ENCODE measurements around the gene DNAAF5.
A peak's percentile ranks its signal among the peaks of the same experiment; 100 is the strongest.

The DNAAF5 gene

DNA sequence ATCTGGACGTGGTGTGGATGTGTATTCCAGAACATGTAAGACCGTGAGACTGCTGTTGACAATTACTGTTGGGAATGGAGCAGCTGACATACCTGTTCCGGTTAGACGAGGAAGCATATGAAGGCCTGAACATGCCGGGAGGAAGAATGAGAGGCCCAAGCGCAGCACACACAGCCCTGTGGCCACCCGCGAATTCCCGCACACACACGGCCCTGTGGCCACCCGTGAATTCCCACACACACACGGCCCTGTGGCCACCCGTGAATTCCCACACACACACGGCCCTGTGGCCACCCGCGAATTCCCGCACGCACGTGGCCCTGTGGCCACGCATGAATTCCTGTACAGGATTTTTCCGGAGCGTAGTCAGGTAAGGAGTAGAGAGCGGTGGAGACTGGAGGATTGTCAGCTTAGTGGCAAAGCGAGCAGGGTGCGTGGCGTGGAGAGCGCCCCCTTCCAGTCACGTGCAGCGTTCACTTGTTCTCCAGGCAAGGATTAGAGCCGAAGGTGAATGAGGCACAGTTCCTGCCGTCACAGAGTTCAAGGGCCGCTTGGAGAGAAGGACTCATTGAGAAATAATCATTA is 96.3 kb downstream of the DNAAF5 start:
- DNase-seq (ENCODE audit: low spot score), result no peak
- no peak overlapping the region for H2BK12ac ChIP-seq (ENCODE audit: low read length)
- peaks cover 20% of the 10 kb centered on the region for H3K79me1 ChIP-seq (ENCODE audit: low read depth, low read length)
- H4K91ac ChIP-seq (ENCODE audit: low read depth, low read length, poor library complexity), result no peak overlapping the region
- peaks cover 2 to 3% of the 10 kb centered on the region in 2 donors for H3K4me1 ChIP-seq (ENCODE audit: control insufficient read depth in 2 of 2, insufficient read depth in 1 of 2, low read depth in 1 of 2, low read length in 2 of 2)
- no peak overlapping the region for H3K27ac ChIP-seq (replicated peaks; ENCODE audit: low read length)
- no peak overlapping the region for H2BK120ac ChIP-seq (ENCODE audit: low read depth, low read length)
- H2AFZ ChIP-seq (ENCODE audit: low read length), result no peak overlapping the region
- no peak overlapping the region for H3K14ac ChIP-seq (ENCODE audit: low read length)
- H3K27me3 ChIP-seq (ENCODE audit: control insufficient read depth in 3 of 3, insufficient read depth in 3 of 3, low read depth in 1 of 3, low read length in 3 of 3), result no peaks in the 10 kb centered on the region
- no peak overlapping the region for H3K9ac ChIP-seq (ENCODE audit: low read depth, low read length, poor library complexity)
- H3K4me2 ChIP-seq (ENCODE audit: insufficient read depth, low read length, poor library complexity, severe bottlenecking), result no peak overlapping the region
- H3K23ac ChIP-seq (ENCODE audit: low read depth, low read length, poor library complexity), result no peak overlapping the region
- no CpG with 5 or more reads among the region's 32 CpGs for WGBS, 2 donors (ENCODE audit: extremely low coverage in 2 of 2, insufficient read length in 2 of 2, insufficient replicate concordance in 1 of 2)
- H2AK5ac ChIP-seq (ENCODE audit: low read depth, low read length), result no peak overlapping the region
- H3K9me3 ChIP-seq (replicated peaks in 1 of 2; ENCODE audit: control insufficient read depth in 2 of 2, insufficient read depth in 1 of 2, low read depth in 1 of 2, low read length in 2 of 2), result peaks cover 0 to 12% of the 10 kb centered on the region in 2 donors
- H2BK15ac ChIP-seq (ENCODE audit: low read length), result no peak overlapping the region
- peaks cover 4 to 41% of the 10 kb centered on the region in 2 donors for H3K36me3 ChIP-seq (replicated peaks in 1 of 2; ENCODE audit: control insufficient read depth in 2 of 2, insufficient read depth in 2 of 2, low read length in 2 of 2)
- H4K8ac ChIP-seq (ENCODE audit: low read depth, low read length), result no peak overlapping the region
- no peak overlapping the region for H3K4ac ChIP-seq (ENCODE audit: low read length)
- no peak overlapping the region for H3K4me3 ChIP-seq (ENCODE audit: low read length in 2 of 2)
- H3K18ac ChIP-seq (ENCODE audit: low read length), result no peak overlapping the region
- H2BK5ac ChIP-seq (ENCODE audit: low read length), result no peak overlapping the region

DNA sequence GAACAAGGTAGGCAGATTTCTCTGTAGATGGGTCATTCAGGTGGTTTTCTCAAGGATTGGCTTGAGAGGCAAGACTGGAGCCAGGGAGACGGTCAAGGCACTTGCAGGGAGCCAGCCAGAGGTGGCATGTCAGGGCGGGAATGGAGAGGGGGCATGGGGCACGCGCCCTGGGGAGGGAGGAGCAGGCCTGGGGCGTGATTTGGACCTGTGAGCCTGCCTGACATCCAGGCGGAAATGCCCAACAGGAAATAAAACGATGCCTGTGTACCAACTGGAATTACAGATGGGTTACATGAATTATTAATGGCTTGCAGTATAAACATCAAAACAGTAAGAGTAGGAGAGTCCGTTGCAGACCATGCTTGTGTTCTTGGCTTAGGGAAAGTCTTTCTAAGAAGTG is 97.2 kb downstream of the DNAAF5 start:
- H2BK15ac ChIP-seq (ENCODE audit: low read length), result no peak overlapping the region
- peaks cover 4 to 36% of the 10 kb centered on the region in 2 donors for H3K36me3 ChIP-seq (replicated peaks in 1 of 2; ENCODE audit: control insufficient read depth in 2 of 2, insufficient read depth in 2 of 2, low read length in 2 of 2)
- no peak overlapping the region for H3K4me2 ChIP-seq (ENCODE audit: insufficient read depth, low read length, poor library complexity, severe bottlenecking)
- no peak overlapping the region for H3K18ac ChIP-seq (ENCODE audit: low read length)
- H3K9ac ChIP-seq (ENCODE audit: low read depth, low read length, poor library complexity), result peak overlapping the region; percentile 45
- H3K23ac ChIP-seq (ENCODE audit: low read depth, low read length, poor library complexity), result peak overlapping the region; percentile 9
- peaks cover 21% of the 10 kb centered on the region for H3K79me1 ChIP-seq (ENCODE audit: low read depth, low read length)
- H3K4ac ChIP-seq (ENCODE audit: low read length), result no peak overlapping the region
- WGBS, 2 donors (ENCODE audit: extremely low coverage in 2 of 2, insufficient read length in 2 of 2, insufficient replicate concordance in 1 of 2), result no CpG with 5 or more reads among the region's 8 CpGs
- no peak for DNase-seq (ENCODE audit: low spot score)
- H3K14ac ChIP-seq (ENCODE audit: low read length), result no peak overlapping the region
- H4K91ac ChIP-seq (ENCODE audit: low read depth, low read length, poor library complexity), result no peak overlapping the region
- H3K4me3 ChIP-seq (ENCODE audit: low read length in 2 of 2), result no peak overlapping the region
- H3K27ac ChIP-seq (replicated peaks; ENCODE audit: low read length), result no peak overlapping the region
- peaks cover 2 to 3% of the 10 kb centered on the region in 2 donors for H3K4me1 ChIP-seq (ENCODE audit: control insufficient read depth in 2 of 2, insufficient read depth in 1 of 2, low read depth in 1 of 2, low read length in 2 of 2)
- H2BK12ac ChIP-seq (ENCODE audit: low read length), result no peak overlapping the region
- H2AFZ ChIP-seq (ENCODE audit: low read length), result no peak overlapping the region
- H2BK5ac ChIP-seq (ENCODE audit: low read length), result peak overlapping the region; percentile 4
- H2AK5ac ChIP-seq (ENCODE audit: low read depth, low read length), result no peak overlapping the region
- H4K8ac ChIP-seq (ENCODE audit: low read depth, low read length), result no peak overlapping the region
- no peak overlapping the region for H2BK120ac ChIP-seq (ENCODE audit: low read depth, low read length)
- no peaks in the 10 kb centered on the region for H3K27me3 ChIP-seq (ENCODE audit: control insufficient read depth in 3 of 3, insufficient read depth in 3 of 3, low read depth in 1 of 3, low read length in 3 of 3)
- H3K9me3 ChIP-seq (replicated peaks in 1 of 2; ENCODE audit: control insufficient read depth in 2 of 2, insufficient read depth in 1 of 2, low read depth in 1 of 2, low read length in 2 of 2), result peaks cover 0 to 4% of the 10 kb centered on the region in 2 donors

DNA sequence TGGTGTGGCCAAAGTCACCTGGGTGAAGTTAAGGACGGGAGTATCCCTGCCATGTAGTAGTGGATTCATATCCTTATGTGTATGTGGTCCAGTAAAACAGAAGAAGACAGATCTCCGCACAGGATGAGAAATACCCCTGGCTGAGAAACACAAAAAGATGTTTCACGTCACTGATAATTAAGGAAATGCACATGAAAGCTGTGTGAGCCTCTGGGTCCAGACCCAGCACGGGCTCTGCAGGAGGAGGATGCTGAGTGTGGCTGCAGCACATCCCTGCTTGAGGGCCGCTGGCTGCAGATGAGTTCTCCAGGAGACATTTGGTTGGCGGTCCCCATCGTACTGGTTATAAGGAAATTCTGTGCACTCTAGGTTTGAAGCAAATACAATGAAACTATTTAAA is 97.6 kb downstream of the DNAAF5 start:
- H3K9me3 ChIP-seq (replicated peaks in 1 of 2; ENCODE audit: control insufficient read depth in 2 of 2, insufficient read depth in 1 of 2, low read depth in 1 of 2, low read length in 2 of 2), result peaks cover 2 to 3% of the 10 kb centered on the region in 2 donors
- no CpG with 5 or more reads among the region's 7 CpGs for WGBS, 2 donors (ENCODE audit: extremely low coverage in 2 of 2, insufficient read length in 2 of 2, insufficient replicate concordance in 1 of 2)
- no peak overlapping the region for H2BK12ac ChIP-seq (ENCODE audit: low read length)
- H2AK5ac ChIP-seq (ENCODE audit: low read depth, low read length), result no peak overlapping the region
- peaks cover 24% of the 10 kb centered on the region for H3K79me1 ChIP-seq (ENCODE audit: low read depth, low read length)
- H3K27me3 ChIP-seq (ENCODE audit: control insufficient read depth in 3 of 3, insufficient read depth in 3 of 3, low read depth in 1 of 3, low read length in 3 of 3), result no peaks in the 10 kb centered on the region
- H2BK15ac ChIP-seq (ENCODE audit: low read length), result no peak overlapping the region
- H3K18ac ChIP-seq (ENCODE audit: low read length), result no peak overlapping the region
- no peak for DNase-seq (ENCODE audit: low spot score)
- no peak overlapping the region for H3K14ac ChIP-seq (ENCODE audit: low read length)
- H3K4me2 ChIP-seq (ENCODE audit: insufficient read depth, low read length, poor library complexity, severe bottlenecking), result no peak overlapping the region
- H3K23ac ChIP-seq (ENCODE audit: low read depth, low read length, poor library complexity), result no peak overlapping the region
- H3K36me3 ChIP-seq (replicated peaks in 1 of 2; ENCODE audit: control insufficient read depth in 2 of 2, insufficient read depth in 2 of 2, low read length in 2 of 2), result peaks cover 4 to 36% of the 10 kb centered on the region in 2 donors
- no peak overlapping the region for H4K8ac ChIP-seq (ENCODE audit: low read depth, low read length)
- no peak overlapping the region for H3K27ac ChIP-seq (replicated peaks; ENCODE audit: low read length)
- H2AFZ ChIP-seq (ENCODE audit: low read length), result no peak overlapping the region
- H4K91ac ChIP-seq (ENCODE audit: low read depth, low read length, poor library complexity), result no peak overlapping the region
- H3K4me3 ChIP-seq (ENCODE audit: low read length in 2 of 2), result no peak overlapping the region
- peaks cover 2 to 3% of the 10 kb centered on the region in 2 donors for H3K4me1 ChIP-seq (ENCODE audit: control insufficient read depth in 2 of 2, insufficient read depth in 1 of 2, low read depth in 1 of 2, low read length in 2 of 2)
- H3K4ac ChIP-seq (ENCODE audit: low read length), result no peak overlapping the region
- H2BK5ac ChIP-seq (ENCODE audit: low read length), result no peak overlapping the region
- no peak overlapping the region for H3K9ac ChIP-seq (ENCODE audit: low read depth, low read length, poor library complexity)
- no peak overlapping the region for H2BK120ac ChIP-seq (ENCODE audit: low read depth, low read length)

DNA sequence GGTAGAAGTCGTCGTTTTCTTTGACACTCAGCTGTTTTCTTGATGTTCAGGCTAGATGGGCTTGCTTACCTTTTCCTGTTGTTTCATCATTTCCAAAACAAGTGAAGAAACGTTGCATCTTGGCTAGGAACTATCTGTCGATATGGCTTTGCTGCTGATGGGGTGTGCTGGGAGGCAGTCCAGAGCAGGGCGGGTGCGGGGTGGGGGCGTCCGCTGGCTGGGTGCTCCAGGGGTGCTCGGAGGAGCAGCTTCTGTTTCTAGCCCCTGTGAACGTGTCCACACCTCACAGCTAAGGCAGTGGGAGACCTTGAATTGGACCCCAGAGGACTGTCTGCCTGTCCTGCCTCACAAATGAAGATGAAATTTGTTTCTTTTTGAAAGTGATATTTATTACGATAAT is 98.2 kb downstream of the DNAAF5 start:
- WGBS, 2 donors (ENCODE audit: extremely low coverage in 2 of 2, insufficient read length in 2 of 2, insufficient replicate concordance in 1 of 2), result no CpG with 5 or more reads among the region's 11 CpGs
- H2AK5ac ChIP-seq (ENCODE audit: low read depth, low read length), result no peak overlapping the region

More for the DNA sequence above, 98.2 kb downstream of the DNAAF5 start:
- Histone ChIP-seq H3K4me2 (ENCODE audit: insufficient read depth, low read length, poor library complexity, severe bottlenecking) (no peak overlapping the region), H3K4me1 (ENCODE audit: control insufficient read depth in 2 of 2, insufficient read depth in 1 of 2, low read depth in 1 of 2, low read length in 2 of 2) (peaks cover 2 to 3% of the 10 kb centered on the region in 2 donors), H3K23ac (ENCODE audit: low read depth, low read length, poor library complexity) (no peak overlapping the region), H3K79me1 (ENCODE audit: low read depth, low read length) (peaks cover 24% of the 10 kb centered on the region), H2BK120ac (ENCODE audit: low read depth, low read length) (no peak overlapping the region), H3K4me3 (ENCODE audit: low read length in 2 of 2) (no peak overlapping the region), H3K27ac (replicated peaks; ENCODE audit: low read length) (no peak overlapping the region), H2BK5ac (ENCODE audit: low read length) (no peak overlapping the region), H3K14ac (ENCODE audit: low read length) (no peak overlapping the region), H3K18ac (ENCODE audit: low read length) (no peak overlapping the region), H2BK12ac (ENCODE audit: low read length) (no peak overlapping the region), H3K27me3 (ENCODE audit: control insufficient read depth in 3 of 3, insufficient read depth in 3 of 3, low read depth in 1 of 3, low read length in 3 of 3) (no peaks in the 10 kb centered on the region), H3K9me3 (replicated peaks in 1 of 2; ENCODE audit: control insufficient read depth in 2 of 2, insufficient read depth in 1 of 2, low read depth in 1 of 2, low read length in 2 of 2) (peaks cover 2 to 3% of the 10 kb centered on the region in 2 donors), H3K36me3 (replicated peaks in 1 of 2; ENCODE audit: control insufficient read depth in 2 of 2, insufficient read depth in 2 of 2, low read length in 2 of 2) (peaks cover 4 to 36% of the 10 kb centered on the region in 2 donors), H2BK15ac (ENCODE audit: low read length) (no peak overlapping the region), H3K4ac (ENCODE audit: low read length) (no peak overlapping the region), H2AFZ (ENCODE audit: low read length) (no peak overlapping the region), H3K9ac (ENCODE audit: low read depth, low read length, poor library complexity) (no peak overlapping the region), H4K91ac (ENCODE audit: low read depth, low read length, poor library complexity) (no peak overlapping the region), H4K8ac (ENCODE audit: low read depth, low read length) (no peak overlapping the region)
- DNase-seq (ENCODE audit: low spot score), result no peak

Measured in neuronal stem cell (in vitro differentiated cells).